ENCODE results near the gene CT45A3.
A peak's percentile ranks its signal among the peaks of the same experiment; 100 is the strongest.
"Not testable (repeated sequence)": the region's sequence is repeated elsewhere in the genome, so short reads cannot be mapped to it uniquely, and the experiment has no call there.

CT45A3 gene

GRCh38 chrX:135737366-135738071 is 30.5 kb downstream of the CT45A3 start:
- DNase-seq (ENCODE audit: low spot score) = no peak
- Histone ChIP-seq H3K4me1 (ENCODE audit: insufficient read depth, poor library complexity, severe bottlenecking) (no peaks in the 10 kb centered on the region), H3K4me3 (ENCODE audit: severe bottlenecking) (no peak overlapping the region), H3K36me3 (ENCODE audit: low read depth) (no peaks in the 10 kb centered on the region), H3K9me3 (ENCODE audit: severe bottlenecking) (no peaks in the 10 kb centered on the region), H3K27ac (ENCODE audit: poor library complexity, severe bottlenecking) (no peak overlapping the region), H3K27me3 (ENCODE audit: insufficient read depth, poor library complexity, severe bottlenecking) (no peaks in the 10 kb centered on the region)
- peak; percentile 26 for TF ChIP-seq CTCF (IDR thresholded peaks at IDR 0.05; ENCODE audit: poor library complexity, severe bottlenecking)
- no peak for ATAC-seq (ENCODE audit: low read depth)

- not testable (repeated sequence) for H3K4me1 ChIP-seq (ENCODE audit: insufficient read depth, poor library complexity, severe bottlenecking); H3K36me3 ChIP-seq (ENCODE audit: low read depth); ATAC-seq (ENCODE audit: low read depth); H3K27me3 ChIP-seq (ENCODE audit: insufficient read depth, poor library complexity, severe bottlenecking); DNase-seq (ENCODE audit: low spot score); H3K4me3 ChIP-seq (ENCODE audit: severe bottlenecking); H3K27ac ChIP-seq (ENCODE audit: poor library complexity, severe bottlenecking); H3K9me3 ChIP-seq (ENCODE audit: severe bottlenecking)
Measured at GRCh38 chrX:135734666-135735065, 33.3 kb downstream of the CT45A3 start.

GRCh38 chrX:135713795-135714194 is 54.2 kb downstream of the CT45A3 start:
- TF ChIP-seq CTCF (IDR thresholded peaks at IDR 0.05; ENCODE audit: poor library complexity, severe bottlenecking) = no peak
- H3K4me1 ChIP-seq (ENCODE audit: insufficient read depth, poor library complexity, severe bottlenecking) = no peaks in the 10 kb centered on the region
- ATAC-seq (ENCODE audit: low read depth) (no peak), DNase-seq (ENCODE audit: low spot score) (no peak)
- no peaks in the 10 kb centered on the region for H3K27me3 ChIP-seq (ENCODE audit: insufficient read depth, poor library complexity, severe bottlenecking)
- H3K4me3 ChIP-seq (ENCODE audit: severe bottlenecking) = no peak overlapping the region
- no peaks in the 10 kb centered on the region for H3K36me3 ChIP-seq (ENCODE audit: low read depth)
- H3K9me3 ChIP-seq (ENCODE audit: severe bottlenecking) = no peaks in the 10 kb centered on the region
- no peak overlapping the region for H3K27ac ChIP-seq (ENCODE audit: poor library complexity, severe bottlenecking)

GRCh38 chrX:135713183-135713689 is 54.8 kb downstream of the CT45A3 start, which contains the start of gene CT45A1:
Gene CT45A1 (plus strand): TSS chrX:135713639. CDS start chrX:135718941, 5,302 bp downstream.
- not testable (repeated sequence) for H3K36me3 ChIP-seq (ENCODE audit: low read depth); H3K27me3 ChIP-seq (ENCODE audit: insufficient read depth, poor library complexity, severe bottlenecking); ATAC-seq (ENCODE audit: low read depth); H3K4me3 ChIP-seq (ENCODE audit: severe bottlenecking); H3K27ac ChIP-seq (ENCODE audit: poor library complexity, severe bottlenecking); DNase-seq (ENCODE audit: low spot score); H3K4me1 ChIP-seq (ENCODE audit: insufficient read depth, poor library complexity, severe bottlenecking); H3K9me3 ChIP-seq (ENCODE audit: severe bottlenecking)

Measured in RWPE2 (cell line).